GM21723 (cell line): Measurements from ENCODE around the gene SHH.

ENCODE experiments used
- ATAC-seq: cut with Tn5 transposase; IDR thresholded peaks from one replicate; pipeline ENCODE4 v1.9.1; 2021; ENCODE audit warnings: mild to moderate bottlenecking, moderate library complexity; ENCODE audit not compliant: unreplicated experiment

SHH gene

GRCh38 chr7:155807789-155808548 lies 4.3 kb downstream of the SHH start:
- ATAC-seq = no peak

DNA sequence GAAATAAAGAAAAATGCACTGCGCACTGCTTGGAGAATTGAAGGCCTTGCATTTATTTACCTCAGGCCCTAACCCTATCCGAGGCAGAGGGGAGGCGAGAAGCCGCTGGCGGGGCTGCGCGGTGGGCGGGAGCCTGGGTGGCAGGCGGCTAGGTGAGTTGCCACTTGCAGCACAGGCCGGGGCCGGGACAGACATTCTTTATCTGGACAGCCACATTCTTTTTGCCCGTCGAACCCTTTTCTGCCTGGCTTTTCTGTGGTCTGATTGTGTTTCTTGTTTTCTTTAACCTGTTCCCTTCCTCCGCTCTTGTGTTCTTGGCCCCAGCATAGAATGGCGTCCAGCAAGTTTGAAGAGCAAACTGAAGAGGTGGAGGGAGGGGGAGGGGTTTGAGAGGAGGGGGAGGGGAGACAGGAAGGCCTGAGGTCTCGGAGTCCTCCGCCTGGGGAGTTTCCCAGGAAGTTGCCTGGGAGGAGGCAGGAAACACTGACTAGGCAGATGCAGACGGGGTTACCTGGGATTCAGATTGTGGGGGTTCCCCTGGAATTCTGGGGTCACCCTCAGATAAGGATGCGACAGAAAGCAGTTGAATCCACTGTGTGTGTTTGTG lies 5.1 kb downstream of the SHH start:
- ATAC-seq = no peak

- ATAC-seq = no peak
These were observed 6.0 kb downstream of the SHH start for GRCh38 chr7:155806096-155806871.

- no peak for ATAC-seq
These were observed 6.5 kb downstream of the SHH start for GRCh38 chr7:155805826-155806095.

DNA sequence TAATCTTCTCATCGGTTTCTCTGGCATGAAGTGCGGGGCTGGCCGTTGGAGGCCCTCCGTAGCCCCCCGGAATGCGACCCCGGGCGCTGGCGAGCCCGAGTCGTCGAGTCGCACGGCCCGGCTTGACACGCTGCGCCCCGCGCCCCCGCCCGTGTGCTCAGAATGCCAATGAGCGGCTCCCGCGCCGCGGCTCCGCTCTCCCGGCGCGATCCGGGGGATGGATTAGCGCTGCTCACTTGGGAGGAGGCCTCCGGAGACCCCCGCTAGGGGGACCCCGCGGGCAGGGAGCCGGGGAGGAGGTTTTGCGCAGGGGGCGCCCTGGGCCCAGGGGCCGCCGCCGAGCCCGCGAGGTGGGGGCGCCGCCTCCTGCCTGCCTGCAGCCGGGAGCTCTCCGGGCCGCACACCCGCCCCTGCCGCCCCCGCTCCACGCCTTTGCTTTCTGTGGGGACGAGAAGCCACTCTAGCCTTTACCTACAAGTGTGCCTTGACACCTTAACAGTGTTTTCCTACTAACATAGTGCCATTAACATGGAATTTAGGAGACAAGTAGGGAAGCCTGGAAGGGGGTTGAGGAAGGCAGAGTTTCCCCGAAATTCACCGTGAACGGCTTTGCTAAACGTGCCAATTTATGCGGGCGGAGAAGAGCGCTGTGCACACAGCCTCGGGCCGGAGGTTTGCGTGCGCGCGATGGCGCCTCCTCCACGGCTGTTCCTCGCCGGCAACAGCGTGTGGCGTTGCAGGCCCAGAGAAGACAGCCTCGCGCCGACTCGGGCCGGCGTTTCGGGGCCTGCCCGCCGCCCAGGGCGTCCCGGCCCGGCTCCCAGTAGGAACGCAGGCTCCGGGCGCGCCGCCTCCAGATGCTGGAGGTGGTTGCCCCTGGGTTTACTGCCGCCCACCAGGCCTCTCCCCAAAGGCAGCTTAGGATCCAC lies 7.1 kb downstream of the SHH start:
- ATAC-seq = no peak

- ATAC-seq = no peak
These were observed 7.8 kb downstream of the SHH start for GRCh38 chr7:155804431-155804831.

GRCh38 chr7:155803418-155804376 lies 8.6 kb downstream of the SHH start:
- no peak for ATAC-seq

DNA sequence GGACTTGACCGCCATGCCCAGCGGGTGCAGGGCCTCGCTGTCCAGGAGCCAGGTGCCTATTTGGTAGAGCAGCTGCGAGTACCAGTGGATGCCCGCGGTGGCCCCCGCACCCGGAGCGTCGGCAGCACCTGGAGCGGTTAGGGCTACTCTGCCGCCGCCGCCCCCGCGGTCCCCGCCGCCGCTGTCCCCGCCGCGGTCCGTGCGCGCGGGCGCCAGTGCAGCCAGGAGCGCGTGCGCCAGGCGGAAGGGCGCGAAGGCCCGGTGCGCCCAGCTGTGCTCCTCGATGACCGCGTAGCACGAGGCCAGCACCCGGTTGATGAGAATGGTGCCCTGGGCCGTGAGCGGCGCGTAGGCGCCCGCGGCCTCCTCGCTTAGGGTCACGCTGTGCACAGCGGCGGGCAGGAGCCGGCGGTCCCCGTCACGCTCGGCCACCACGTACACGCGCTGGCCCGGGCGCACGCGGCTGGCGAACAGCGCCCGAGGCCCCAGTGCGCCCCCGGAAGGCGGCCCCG lies 9.3 kb downstream of the SHH start:
- ATAC-seq = no peak

- ATAC-seq = no peak
These were observed 10.0 kb downstream of the SHH start for GRCh38 chr7:155802291-155802690.

DNA sequence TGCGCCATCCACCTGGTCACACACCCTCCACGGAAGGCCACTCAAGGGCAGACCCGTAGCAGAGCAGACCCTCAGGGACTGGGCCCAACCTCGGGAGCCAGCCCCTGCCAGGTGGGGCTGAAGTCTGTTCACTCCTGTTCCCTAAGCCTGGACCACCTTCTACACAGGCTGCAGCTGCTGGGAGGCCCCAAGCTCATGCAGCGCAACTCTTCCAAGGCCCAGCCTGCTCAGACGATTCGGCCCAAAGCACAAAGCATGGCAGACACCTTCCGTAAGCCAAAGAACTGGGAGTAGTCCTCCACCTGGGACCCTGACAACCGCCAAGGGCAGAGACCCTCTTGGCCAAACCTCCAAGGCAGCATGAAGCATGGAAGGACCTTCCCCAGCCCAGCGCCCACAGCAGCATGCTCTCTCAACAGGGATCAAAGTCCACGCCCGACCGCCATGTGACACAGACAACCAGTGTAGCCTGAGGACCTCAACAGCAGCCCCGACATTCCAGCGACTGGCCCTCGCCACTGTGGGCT lies 11.5 kb downstream of the SHH start:
- no peak for ATAC-seq

- no peak for ATAC-seq
These were observed 12.0 kb downstream of the SHH start for GRCh38 chr7:155800301-155800700.

DNA sequence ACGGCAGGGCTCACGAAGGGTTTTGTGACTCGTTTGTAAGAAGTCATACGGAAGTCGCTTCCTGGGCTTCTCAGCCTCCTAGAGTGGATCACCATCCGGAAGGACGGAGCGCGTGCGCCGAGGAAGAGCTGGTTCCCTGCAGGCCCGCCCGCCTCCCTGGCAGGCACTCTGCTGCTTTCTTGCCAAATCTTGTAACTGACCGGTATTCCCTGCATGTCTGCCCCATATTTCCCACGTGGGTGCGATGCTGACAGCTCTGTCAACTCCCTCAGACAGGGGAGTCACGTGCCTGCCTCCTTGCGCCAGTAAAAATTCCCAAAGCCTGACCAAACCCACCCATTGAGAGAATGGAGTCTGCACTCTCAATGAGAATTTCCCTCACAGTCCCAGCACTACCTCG lies 12.7 kb downstream of the SHH start:
- ATAC-seq = no peak

- ATAC-seq = no peak
These were observed 13.4 kb downstream of the SHH start for GRCh38 chr7:155798673-155799439.

- no peak for ATAC-seq
These were observed 14.7 kb downstream of the SHH start for GRCh38 chr7:155797262-155798250.

DNA sequence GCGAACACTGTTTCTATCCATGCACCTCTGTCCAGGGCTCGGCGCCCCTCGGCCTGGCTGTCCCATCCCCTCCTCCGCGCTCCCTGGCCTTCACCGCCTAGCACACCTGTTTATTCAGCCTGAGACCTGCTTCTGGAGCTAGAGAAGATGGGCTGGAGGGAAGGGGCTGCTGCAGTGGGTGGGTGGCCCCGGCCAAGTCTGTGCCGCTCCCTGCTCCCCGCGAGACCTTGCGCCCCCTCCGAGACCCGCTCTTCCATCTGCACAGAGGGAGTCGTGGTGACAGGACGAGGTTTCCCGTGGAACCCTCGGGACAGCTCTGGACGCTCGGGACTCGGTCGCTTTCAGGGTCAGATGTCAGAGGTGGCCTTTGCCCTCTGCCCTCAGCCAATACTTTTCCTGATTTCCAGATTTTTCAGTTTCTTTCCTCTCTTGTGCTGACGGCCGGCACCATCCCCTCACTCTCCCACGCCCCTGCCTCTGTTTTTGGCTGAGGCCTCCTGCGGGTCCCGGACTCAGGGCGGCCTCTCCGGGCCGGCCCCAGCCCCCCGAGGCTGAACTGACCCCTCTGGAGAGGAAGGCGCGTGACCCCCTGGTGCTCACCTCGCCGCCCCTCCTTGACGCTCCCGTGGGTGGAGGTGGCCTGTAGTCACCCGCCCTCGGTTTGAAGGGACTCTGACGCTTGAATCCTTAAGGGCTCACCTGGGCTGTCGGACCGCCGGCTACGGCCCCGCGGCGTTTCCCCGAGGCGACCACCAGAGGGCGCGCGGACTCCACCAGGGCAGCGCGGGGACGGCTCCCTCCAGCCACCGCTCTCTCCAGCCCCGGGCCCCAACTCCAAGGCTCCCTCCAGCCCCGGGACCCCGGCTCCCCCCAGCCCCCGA lies 15.6 kb downstream of the SHH start:
- ATAC-seq = peak; percentile 60

DNA sequence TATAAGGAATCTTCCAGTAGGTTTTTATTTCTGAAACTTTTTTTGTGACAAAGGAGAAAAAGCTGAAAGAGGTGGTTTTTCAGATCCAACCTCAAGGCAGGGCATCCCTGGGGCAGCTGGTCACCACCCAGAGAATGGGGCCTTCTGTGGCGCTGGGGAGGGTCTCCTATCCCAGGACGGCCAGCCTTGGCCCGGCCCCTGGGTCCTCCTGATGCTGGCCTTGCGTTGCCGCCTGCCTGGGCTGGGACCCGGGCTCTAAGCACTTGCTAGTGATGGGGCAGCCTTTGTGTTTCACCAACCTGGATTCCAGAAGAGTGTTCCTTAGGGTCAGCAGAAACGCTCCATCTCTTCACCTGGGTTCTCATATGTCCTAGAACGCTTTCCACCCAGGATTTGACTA lies 16.3 kb downstream of the SHH start:
- ATAC-seq = no peak

- ATAC-seq = no peak
These were observed 16.9 kb downstream of the SHH start for GRCh38 chr7:155795401-155795800.
